WERI-Rb-1 (cell line): ENCODE data around the gene FGF16.

Experiments
- DNase-seq: peaks from one replicate; pipeline ENCODE4 v3.0.0-alpha.2; 2020
- H3K27ac ChIP-seq: fragments of 250-450 bp; sonication (Bioruptor Pico); 2 replicates; pipeline ENCODE4 v1.5.1; 2020; ENCODE audit warnings: mild to moderate bottlenecking, moderate library complexity
- H3K27me3 ChIP-seq: fragments of 250-450 bp; sonication (Bioruptor Pico); 2 replicates; pipeline ENCODE4 v1.5.1; 2021; ENCODE audit warnings: mild to moderate bottlenecking, low read depth, moderate library complexity; ENCODE audit not compliant: insufficient read depth, severe bottlenecking
- H3K36me3 ChIP-seq: fragments of 250-450 bp; sonication (Bioruptor Pico); 2 replicates; pipeline ENCODE4 v1.5.1; 2020; ENCODE audit warnings: mild to moderate bottlenecking, moderate library complexity
- H3K4me3 ChIP-seq: 2 replicates; pipeline ENCODE4 v1.5.1; 2011; ENCODE audit warnings: low read depth, mild to moderate bottlenecking, control low read depth, low read length
- H3K9me3 ChIP-seq: fragments of 250-450 bp; sonication (Bioruptor Pico); 2 replicates; pipeline ENCODE4 v1.5.1; 2021; ENCODE audit warnings: mild to moderate bottlenecking, moderate library complexity; ENCODE audit not compliant: severe bottlenecking
- CTCF ChIP-seq: IDR thresholded peaks from 2 replicates; pipeline ENCODE4 v1.5.1; 2011; ENCODE audit warnings: low read depth, mild to moderate bottlenecking, control low read depth, inconsistent platforms, low read length

The FGF16 gene

GRCh38 chrX:77433001-77433400 is 14.2 kb upstream of the FGF16 start:
- TF ChIP-seq CTCF, result no peak
- no peaks in the 10 kb centered on the region for H3K9me3 ChIP-seq
- no peaks in the 10 kb centered on the region for H3K36me3 ChIP-seq
- no peak overlapping the region for H3K4me3 ChIP-seq
- DNase-seq, result no peak
- no peak overlapping the region for H3K27ac ChIP-seq
- H3K27me3 ChIP-seq, result no peaks in the 10 kb centered on the region

GRCh38 chrX:77434962-77435361 is 12.2 kb upstream of the FGF16 start:
- TF ChIP-seq CTCF, result no peak
- H3K27me3 ChIP-seq, result no peaks in the 10 kb centered on the region
- no peaks in the 10 kb centered on the region for H3K9me3 ChIP-seq
- no peak overlapping the region for H3K4me3 ChIP-seq
- no peaks in the 10 kb centered on the region for H3K36me3 ChIP-seq
- DNase-seq, result no peak
- H3K27ac ChIP-seq, result no peak overlapping the region

- Histone ChIP-seq H3K9me3 (no peaks in the 10 kb centered on the region), H3K4me3 (no peak overlapping the region), H3K36me3 (no peaks in the 10 kb centered on the region), H3K27ac (no peak overlapping the region), H3K27me3 (no peaks in the 10 kb centered on the region)
- DNase-seq, result no peak
- TF ChIP-seq CTCF, result no peak
These were observed 10.9 kb upstream of the FGF16 start for GRCh38 chrX:77436271-77436670.

GRCh38 chrX:77436682-77437081 is 10.5 kb upstream of the FGF16 start:
- TF ChIP-seq CTCF, result no peak
- DNase-seq, result no peak

GRCh38 chrX:77440330-77440729 is 6.9 kb upstream of the FGF16 start:
- Histone ChIP-seq H3K9me3 (no peaks in the 10 kb centered on the region), H3K27me3 (no peaks in the 10 kb centered on the region)
- TF ChIP-seq CTCF, result no peak

More at GRCh38 chrX:77436682-77437081, 10.5 kb upstream of the FGF16 start:
- Histone ChIP-seq H3K27ac (no peak overlapping the region), H3K9me3 (no peaks in the 10 kb centered on the region), H3K27me3 (no peaks in the 10 kb centered on the region), H3K36me3 (no peaks in the 10 kb centered on the region), H3K4me3 (no peak overlapping the region)

GRCh38 chrX:77441033-77441432 is 6.2 kb upstream of the FGF16 start:
- H3K4me3 ChIP-seq, result no peak overlapping the region
- TF ChIP-seq CTCF, result no peak
- H3K27me3 ChIP-seq, result no peaks in the 10 kb centered on the region

More at GRCh38 chrX:77440330-77440729, 6.9 kb upstream of the FGF16 start:
- Histone ChIP-seq H3K27ac (no peak overlapping the region), H3K4me3 (no peak overlapping the region), H3K36me3 (no peaks in the 10 kb centered on the region)
- DNase-seq, result no peak

More at GRCh38 chrX:77441033-77441432, 6.2 kb upstream of the FGF16 start:
- no peak for DNase-seq
- Histone ChIP-seq H3K27ac (no peak overlapping the region), H3K36me3 (no peaks in the 10 kb centered on the region), H3K9me3 (no peaks in the 10 kb centered on the region)
